Smooth muscle cell (in vitro differentiated cells): ENCODE measurements around the gene USP13. TPM values are rescaled to one million over a fixed set of nuclear protein-coding genes. Genes with fewer than 3 reads are reported as not detected.

Experiments
- DNase-seq: peaks from one replicate; lab custom pipeline; 2025; ENCODE audit not compliant: unreplicated experiment; lab: John Stamatoyannopoulos, UW
- H2AFZ ChIP-seq: fragments of 200-600 bp; sonication (generic); 2 replicates; pipeline ENCODE4 v1.6.0; 2016; ENCODE audit warnings: antibody characterized with exemption, low read depth, mild to moderate bottlenecking
- H3F3A ChIP-seq: fragments of 200-600 bp; sonication (generic); 2 replicates; pipeline ENCODE4 v1.6.0; 2017; ENCODE audit warnings: antibody characterized with exemption, low read depth
- H3K27ac ChIP-seq: fragments of 200-600 bp; sonication (generic); 2 replicates; pipeline ENCODE4 v1.5.1; 2016; ENCODE audit warnings: low read depth, mild to moderate bottlenecking
- H3K27me3 ChIP-seq: fragments of 200-600 bp; sonication (generic); 2 replicates; pipeline ENCODE4 v1.6.1; 2016; ENCODE audit warnings: low read depth, mild to moderate bottlenecking
- H3K36me3 ChIP-seq: fragments of 200-600 bp; sonication (generic); 2 replicates; pipeline ENCODE4 v1.5.1; 2016; ENCODE audit warnings: low read depth
- H3K4me1 ChIP-seq: fragments of 200-600 bp; sonication (generic); 2 replicates; pipeline ENCODE4 v1.5.1; 2016; ENCODE audit warnings: low read depth
- H3K4me2 ChIP-seq: fragments of 200-600 bp; sonication (generic); 2 replicates; pipeline ENCODE4 v1.6.0; 2016; ENCODE audit warnings: mild to moderate bottlenecking
- H3K4me3 ChIP-seq: fragments of 200-600 bp; sonication (generic); 2 replicates; pipeline ENCODE4 v1.5.1; 2016; ENCODE audit warnings: mild to moderate bottlenecking
- H3K79me2 ChIP-seq: fragments of 200-600 bp; sonication (generic); 2 replicates; pipeline ENCODE4 v1.6.0; 2016; ENCODE audit warnings: low read depth, mild to moderate bottlenecking
- H3K9ac ChIP-seq: fragments of 200-600 bp; sonication (generic); 2 replicates; pipeline ENCODE4 v1.6.0; 2016; ENCODE audit warnings: low read depth
- H3K9me3 ChIP-seq: fragments of 200-600 bp; sonication (generic); replicated peaks from 2 replicates; pipeline ENCODE4 v1.5.1; 2016; ENCODE audit warnings: low read depth
- H4K20me1 ChIP-seq: fragments of 200-600 bp; sonication (generic); 2 replicates; pipeline ENCODE4 v1.6.0; 2016; ENCODE audit warnings: low read depth
- CTCF ChIP-seq: fragments of 200-600 bp; sonication (generic); IDR thresholded peaks from 2 replicates; pipeline ENCODE4 v1.5.1; 2017; ENCODE audit warnings: borderline replicate concordance, mild to moderate bottlenecking, antibody characterized with exemption; ENCODE audit not compliant: insufficient read depth, poor library complexity, severe bottlenecking
- WGBS: methylation state at CpG from one replicate; pipeline ENCODE4 v1.1.7; 2016; ENCODE audit warnings: low lambda C conversion rate; 5-methylcytosine and 5-hydroxymethylcytosine counted together
- polyA plus RNA-seq: library from polyadenylated mRNA; unstranded; fragments of >200 nt; fragmentation: Nextera tagmentation; extraction: Ambion mirVana; gene quantifications from 2 replicates; pipeline ENCODE4 v1.2.1, GENCODE V29; 2016
- total RNA-seq: library from RNA; depleted of rRNA; stranded (reverse); fragments of >200 nt; gene quantifications from 2 replicates; pipeline ENCODE4 v1.2.3, GENCODE V29; 2014

USP13 gene
- total and polyA plus RNA-seq, 2 experiments from 2014 or later = 2.0 to 3.2 TPM

- H3K27me3 ChIP-seq = no peaks in the 10 kb centered on the region
- H3K4me3 ChIP-seq = no peak overlapping the region
- no peak overlapping the region for H3K4me2 ChIP-seq
- no peaks in the 10 kb centered on the region for H3K36me3 ChIP-seq
- DNase-seq = no peak
- H4K20me1 ChIP-seq = no peaks in the 10 kb centered on the region
- H3F3A ChIP-seq = no peaks in the 10 kb centered on the region
- no peak overlapping the region for H3K27ac ChIP-seq
- H2AFZ ChIP-seq = no peak overlapping the region
- H3K9ac ChIP-seq = no peak overlapping the region
- WGBS = 82% methylated on average over 8 of the region's 8 CpGs
- TF ChIP-seq CTCF = no peak
- no peaks in the 10 kb centered on the region for H3K9me3 ChIP-seq
- no peaks in the 10 kb centered on the region for H3K4me1 ChIP-seq
- H3K79me2 ChIP-seq = no peaks in the 10 kb centered on the region
These were observed 67.4 kb downstream of the USP13 start for GRCh38 chr3:179720196-179720595.

DNA sequence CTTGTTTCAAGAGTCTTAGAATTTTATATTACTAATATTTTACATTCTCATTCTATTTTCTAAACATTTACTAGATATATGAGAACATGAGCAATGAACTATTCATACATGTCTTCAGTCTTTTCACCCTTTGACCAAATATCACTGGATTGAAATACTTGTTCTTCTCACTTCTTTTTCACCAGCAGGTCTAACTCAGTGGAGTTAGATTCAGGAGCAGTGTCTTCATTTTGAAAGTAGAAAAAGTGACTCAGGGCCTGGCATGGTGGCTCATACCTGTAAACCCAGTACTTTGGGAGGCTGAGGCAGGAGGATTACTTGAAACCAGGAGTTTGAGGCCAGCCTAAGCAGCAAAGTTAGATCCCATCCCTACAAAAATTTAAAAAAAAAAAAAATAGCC is 70.8 kb downstream of the USP13 start:
- no peaks in the 10 kb centered on the region for H3K79me2 ChIP-seq
- no peaks in the 10 kb centered on the region for H3K9me3 ChIP-seq
- no peaks in the 10 kb centered on the region for H3F3A ChIP-seq
- no peak for DNase-seq
- no peak overlapping the region for H3K4me3 ChIP-seq
- no peaks in the 10 kb centered on the region for H3K4me1 ChIP-seq
- no peak overlapping the region for H2AFZ ChIP-seq
- no peaks in the 10 kb centered on the region for H4K20me1 ChIP-seq
- no peak overlapping the region for H3K27ac ChIP-seq
- no peak overlapping the region for H3K9ac ChIP-seq
- H3K4me2 ChIP-seq = no peak overlapping the region
- H3K27me3 ChIP-seq = no peaks in the 10 kb centered on the region
- H3K36me3 ChIP-seq = no peaks in the 10 kb centered on the region
- no peak for TF ChIP-seq CTCF

DNA sequence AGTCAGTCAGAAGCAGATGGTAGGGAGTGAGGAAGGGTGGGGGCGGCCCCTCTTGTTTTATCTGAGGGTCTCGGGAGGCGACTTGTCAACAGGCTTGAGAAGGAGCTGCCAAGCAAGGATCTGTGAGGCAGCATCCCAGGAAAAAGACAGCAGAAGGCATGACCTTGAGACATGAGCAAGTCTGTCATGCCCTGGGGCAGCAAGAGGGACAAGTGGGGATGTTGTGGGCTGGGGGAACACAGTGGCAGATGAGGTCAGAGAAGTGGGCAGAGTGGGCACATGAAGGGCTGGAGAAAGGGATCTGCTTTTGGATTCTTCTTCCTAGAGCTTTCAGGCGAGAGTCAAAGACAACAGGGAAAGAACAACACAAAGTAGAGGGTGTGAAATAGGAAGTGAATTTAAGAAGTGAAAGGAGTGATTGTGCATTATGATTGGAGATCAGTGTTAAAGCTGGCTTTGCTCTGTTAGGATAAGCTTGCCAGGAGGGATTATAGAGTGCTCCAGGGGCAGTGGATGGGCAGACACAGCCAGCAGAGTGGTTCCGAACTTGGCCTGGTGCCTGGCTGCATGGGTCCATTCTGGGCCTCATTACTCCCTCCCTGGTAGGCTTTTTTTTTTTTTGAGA is 73.3 kb downstream of the USP13 start:
- Histone ChIP-seq H3K36me3 (no peaks in the 10 kb centered on the region), H3K4me2 (no peak overlapping the region), H3K79me2 (no peaks in the 10 kb centered on the region), H2AFZ (no peak overlapping the region), H3K4me1 (no peaks in the 10 kb centered on the region), H3F3A (no peaks in the 10 kb centered on the region), H3K27ac (no peak overlapping the region), H3K27me3 (no peaks in the 10 kb centered on the region), H4K20me1 (no peaks in the 10 kb centered on the region), H3K4me3 (no peak overlapping the region), H3K9ac (no peak overlapping the region), H3K9me3 (no peaks in the 10 kb centered on the region)
- DNase-seq = no peak
- TF ChIP-seq CTCF = no peak
- WGBS = 95% methylated on average over 5 of the region's 5 CpGs

GRCh38 chr3:179729086-179729485 is 76.2 kb downstream of the USP13 start:
- no peaks in the 10 kb centered on the region for H3F3A ChIP-seq
- no peak overlapping the region for H2AFZ ChIP-seq
- no peaks in the 10 kb centered on the region for H4K20me1 ChIP-seq
- no peak overlapping the region for H3K9ac ChIP-seq
- no peak overlapping the region for H3K27ac ChIP-seq
- H3K4me2 ChIP-seq = no peak overlapping the region
- TF ChIP-seq CTCF = no peak
- no peak for DNase-seq
- no peaks in the 10 kb centered on the region for H3K4me1 ChIP-seq
- no peaks in the 10 kb centered on the region for H3K27me3 ChIP-seq
- H3K9me3 ChIP-seq = no peaks in the 10 kb centered on the region
- no peaks in the 10 kb centered on the region for H3K36me3 ChIP-seq
- H3K4me3 ChIP-seq = no peak overlapping the region
- 80% methylated on average over 3 of the region's 3 CpGs for WGBS
- H3K79me2 ChIP-seq = no peaks in the 10 kb centered on the region
